OCI-LY1 (cell line): ENCODE results near the gene ODAD4.

Experiments used
- H2AFZ ChIP-seq: fragments of 200-600 bp; sonication (generic), shearing (Covaris generic); 2 replicates; pipeline ENCODE4 v1.6.0; 2014; ENCODE audit warnings: antibody characterized with exemption, mild to moderate bottlenecking, low read length
- H3F3A ChIP-seq: fragments of 200-600 bp; sonication (generic), shearing (Covaris generic); 2 replicates; pipeline ENCODE4 v1.6.0; 2014; ENCODE audit warnings: mild to moderate bottlenecking, antibody characterized with exemption, low read length, moderate library complexity; ENCODE audit not compliant: insufficient read depth
- H3K27ac ChIP-seq: fragments of 200-600 bp; sonication (generic); 2 replicates; pipeline ENCODE4 v1.5.1; 2014; ENCODE audit warnings: low read length, mixed run types, mild to moderate bottlenecking, low read depth; ENCODE audit not compliant: poor library complexity, severe bottlenecking
- H3K27me3 ChIP-seq: fragments of 200-600 bp; sonication (generic); 2 replicates; pipeline ENCODE4 v1.6.0; 2014; ENCODE audit warnings: antibody characterized with exemption, mild to moderate bottlenecking, low read length, moderate library complexity; ENCODE audit not compliant: insufficient read depth
- H3K36me3 ChIP-seq: fragments of 200-600 bp; sonication (generic); 2 replicates; pipeline ENCODE4 v1.6.1; 2014; ENCODE audit warnings: mild to moderate bottlenecking, antibody characterized with exemption, low read length, moderate library complexity, mixed read lengths; ENCODE audit not compliant: insufficient read depth
- H3K4me1 ChIP-seq: fragments of 200-600 bp; sonication (generic); 2 replicates; pipeline ENCODE4 v1.5.1; 2014; ENCODE audit warnings: mild to moderate bottlenecking, low read length, moderate library complexity; ENCODE audit not compliant: insufficient read depth, severe bottlenecking
- H3K4me2 ChIP-seq: fragments of 200-600 bp; sonication (generic), shearing (Covaris generic); 2 replicates; pipeline ENCODE4 v1.6.1; 2014; ENCODE audit warnings: low read length
- H3K4me3 ChIP-seq: fragments of 200-600 bp; sonication (generic); 2 replicates; pipeline ENCODE4 v1.5.1; 2014; ENCODE audit warnings: low read length, low read depth, mild to moderate bottlenecking, mixed read lengths; ENCODE audit not compliant: poor library complexity, severe bottlenecking
- H3K79me2 ChIP-seq: fragments of 200-600 bp; shearing (Covaris generic); 2 replicates; pipeline ENCODE4 v1.6.1; 2016; ENCODE audit warnings: mixed run types, low read length, mixed read lengths; ENCODE audit not compliant: insufficient read depth
- H3K9ac ChIP-seq: fragments of 200-600 bp; sonication (generic), shearing (Covaris generic); 2 replicates; pipeline ENCODE4 v1.6.1; 2014; ENCODE audit warnings: mild to moderate bottlenecking, low read length, mixed read lengths
- H3K9me2 ChIP-seq: fragments of 200-600 bp; sonication (generic), shearing (Covaris generic); 2 replicates; pipeline ENCODE4 v1.6.1; 2014; ENCODE audit warnings: low read depth, mild to moderate bottlenecking, low read length, mixed read lengths
- H3K9me3 ChIP-seq: fragments of 200-600 bp; shearing (Covaris generic); 2 replicates; pipeline ENCODE4 v1.6.1; 2014; ENCODE audit warnings: low read length, mixed read lengths
- H4K20me1 ChIP-seq: fragments of 200-600 bp; sonication (generic), shearing (Covaris generic); 2 replicates; pipeline ENCODE4 v1.6.0; 2016; ENCODE audit warnings: mild to moderate bottlenecking, low read length; ENCODE audit not compliant: insufficient read depth
- EZH2 ChIP-seq: fragments of 200-600 bp; sonication (generic), shearing (Covaris generic); IDR thresholded peaks from 2 replicates; pipeline ENCODE4 v1.8.0; 2017; ENCODE audit warnings: borderline replicate concordance, mixed run types, mild to moderate bottlenecking, antibody characterized with exemption, low read length, moderate library complexity, mixed read lengths
- TF ChIP-seq, protein P1 (sequence below): fragments of 200-600 bp; sonication (generic), shearing (Covaris generic); IDR thresholded peaks from 2 replicates; pipeline ENCODE4 v1.5.1; 2017; ENCODE audit warnings: mild to moderate bottlenecking, antibody characterized with exemption, low read length, moderate library complexity, mixed read lengths

Gene ODAD4

DNA sequence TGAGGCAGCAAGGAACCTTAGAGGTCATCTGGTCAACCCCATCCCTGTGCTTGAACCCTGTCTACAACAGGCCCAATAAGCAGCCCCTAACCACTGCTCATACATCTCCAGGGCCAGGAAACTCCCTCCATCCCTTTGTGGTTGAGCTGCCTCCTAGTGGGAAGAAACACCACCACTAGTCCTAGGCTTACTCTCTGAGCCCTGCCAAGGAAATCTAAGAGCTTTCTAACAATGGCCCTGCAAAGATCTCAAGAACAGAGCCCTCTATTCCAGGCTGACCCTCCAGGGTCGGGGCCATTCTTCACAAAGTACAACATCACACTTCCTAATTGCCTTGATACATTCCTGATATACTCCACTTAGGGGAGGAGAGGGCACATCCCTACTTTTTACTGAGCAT is 17.5 kb upstream of the ODAD4 start:
- Histone ChIP-seq H2AFZ (no peak overlapping the region), H3K9me2 (no peaks in the 10 kb centered on the region), H3K27ac (no peak overlapping the region), H3K9ac (no peak overlapping the region), H3K4me2 (no peak overlapping the region), H3K36me3 (peaks cover 72% of the 10 kb centered on the region), H3F3A (no peaks in the 10 kb centered on the region), H3K4me3 (no peak overlapping the region), H3K79me2 (peaks cover 38% of the 10 kb centered on the region), H4K20me1 (no peaks in the 10 kb centered on the region), H3K27me3 (no peaks in the 10 kb centered on the region), H3K4me1 (peaks cover 28% of the 10 kb centered on the region), H3K9me3 (no peaks in the 10 kb centered on the region)
- TF ChIP-seq EZH2: no peak
- TF ChIP-seq, protein P1, sequence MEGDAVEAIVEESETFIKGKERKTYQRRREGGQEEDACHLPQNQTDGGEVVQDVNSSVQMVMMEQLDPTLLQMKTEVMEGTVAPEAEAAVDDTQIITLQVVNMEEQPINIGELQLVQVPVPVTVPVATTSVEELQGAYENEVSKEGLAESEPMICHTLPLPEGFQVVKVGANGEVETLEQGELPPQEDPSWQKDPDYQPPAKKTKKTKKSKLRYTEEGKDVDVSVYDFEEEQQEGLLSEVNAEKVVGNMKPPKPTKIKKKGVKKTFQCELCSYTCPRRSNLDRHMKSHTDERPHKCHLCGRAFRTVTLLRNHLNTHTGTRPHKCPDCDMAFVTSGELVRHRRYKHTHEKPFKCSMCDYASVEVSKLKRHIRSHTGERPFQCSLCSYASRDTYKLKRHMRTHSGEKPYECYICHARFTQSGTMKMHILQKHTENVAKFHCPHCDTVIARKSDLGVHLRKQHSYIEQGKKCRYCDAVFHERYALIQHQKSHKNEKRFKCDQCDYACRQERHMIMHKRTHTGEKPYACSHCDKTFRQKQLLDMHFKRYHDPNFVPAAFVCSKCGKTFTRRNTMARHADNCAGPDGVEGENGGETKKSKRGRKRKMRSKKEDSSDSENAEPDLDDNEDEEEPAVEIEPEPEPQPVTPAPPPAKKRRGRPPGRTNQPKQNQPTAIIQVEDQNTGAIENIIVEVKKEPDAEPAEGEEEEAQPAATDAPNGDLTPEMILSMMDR: no peak

DNA sequence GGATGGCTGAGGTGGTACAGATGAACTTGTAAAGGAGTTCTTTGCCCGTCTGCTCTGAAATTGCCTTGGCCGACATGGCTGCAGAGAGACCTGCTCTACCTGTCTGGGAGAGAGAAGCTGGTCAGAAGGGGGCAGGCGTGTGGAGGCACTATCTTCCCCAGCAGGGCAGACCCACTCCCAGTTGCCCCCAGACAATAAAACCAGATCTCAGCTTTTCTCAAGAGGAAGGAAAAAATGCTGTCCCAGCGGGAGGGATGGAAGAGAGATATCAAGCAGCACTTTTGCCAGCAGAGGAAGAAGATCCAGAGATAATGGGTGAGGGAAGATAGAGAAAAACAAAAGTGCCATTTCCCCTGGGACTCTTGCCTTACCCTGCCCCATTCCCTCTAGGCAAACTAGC is 16.6 kb upstream of the ODAD4 start:
- Histone ChIP-seq H3K4me3 (no peak overlapping the region), H3K9me2 (no peaks in the 10 kb centered on the region), H3K9me3 (no peaks in the 10 kb centered on the region), H3K4me1 (peaks cover 28% of the 10 kb centered on the region), H3K36me3 (peaks cover 65% of the 10 kb centered on the region), H2AFZ (no peak overlapping the region), H3K27me3 (no peaks in the 10 kb centered on the region), H3K4me2 (no peak overlapping the region), H3K9ac (no peak overlapping the region), H3K79me2 (peaks cover 45% of the 10 kb centered on the region), H3K27ac (no peak overlapping the region), H4K20me1 (no peaks in the 10 kb centered on the region), H3F3A (no peaks in the 10 kb centered on the region)
- TF ChIP-seq, protein P1: no peak
- TF ChIP-seq EZH2: no peak

DNA sequence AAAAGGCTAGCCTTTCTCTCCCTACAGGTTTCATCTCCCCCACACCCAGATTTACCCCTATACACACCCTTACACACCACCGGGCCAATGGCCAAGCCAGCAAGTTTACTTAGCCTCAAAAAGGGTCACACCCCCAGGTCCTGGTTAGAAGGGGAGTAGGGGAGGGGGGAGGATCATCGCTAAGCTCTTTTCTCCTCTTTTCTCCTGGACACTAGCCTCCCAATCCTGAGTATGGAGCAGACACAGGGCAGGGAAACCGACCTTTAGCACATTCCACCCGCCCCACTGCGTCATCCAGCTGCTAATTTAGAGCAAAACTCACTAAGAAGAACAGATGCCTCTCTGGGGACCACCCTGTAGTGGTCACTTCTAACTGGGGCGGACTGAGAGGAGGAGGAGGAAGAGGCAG is 16.1 kb upstream of the ODAD4 start:
- Histone ChIP-seq H3K79me2 (peaks cover 45% of the 10 kb centered on the region), H3K4me1 (peaks cover 30% of the 10 kb centered on the region), H3K4me3 (no peak overlapping the region), H3K27ac (no peak overlapping the region), H3K9me3 (no peaks in the 10 kb centered on the region), H3K9me2 (no peaks in the 10 kb centered on the region), H2AFZ (no peak overlapping the region), H3K36me3 (peaks cover 59% of the 10 kb centered on the region), H3K4me2 (no peak overlapping the region), H3F3A (no peaks in the 10 kb centered on the region), H3K27me3 (no peaks in the 10 kb centered on the region), H4K20me1 (no peaks in the 10 kb centered on the region), H3K9ac (no peak overlapping the region)
- TF ChIP-seq, protein P1: no peak
- no peak for TF ChIP-seq EZH2
